GM19023 (cell line): ENCODE data around the gene ROCK1.
A peak's percentile ranks its signal among the peaks of the same experiment; 100 is the strongest.
"Not testable (repeated sequence)": the region's sequence is repeated elsewhere in the genome, so short reads cannot be mapped to it uniquely, and the experiment has no call there.

Experiments
- ATAC-seq: cut with Tn5 transposase; IDR thresholded peaks from one replicate; pipeline ENCODE4 v1.9.1; 2021; ENCODE audit warnings: mild to moderate bottlenecking, moderate library complexity; ENCODE audit not compliant: unreplicated experiment

The ROCK1 gene

DNA sequence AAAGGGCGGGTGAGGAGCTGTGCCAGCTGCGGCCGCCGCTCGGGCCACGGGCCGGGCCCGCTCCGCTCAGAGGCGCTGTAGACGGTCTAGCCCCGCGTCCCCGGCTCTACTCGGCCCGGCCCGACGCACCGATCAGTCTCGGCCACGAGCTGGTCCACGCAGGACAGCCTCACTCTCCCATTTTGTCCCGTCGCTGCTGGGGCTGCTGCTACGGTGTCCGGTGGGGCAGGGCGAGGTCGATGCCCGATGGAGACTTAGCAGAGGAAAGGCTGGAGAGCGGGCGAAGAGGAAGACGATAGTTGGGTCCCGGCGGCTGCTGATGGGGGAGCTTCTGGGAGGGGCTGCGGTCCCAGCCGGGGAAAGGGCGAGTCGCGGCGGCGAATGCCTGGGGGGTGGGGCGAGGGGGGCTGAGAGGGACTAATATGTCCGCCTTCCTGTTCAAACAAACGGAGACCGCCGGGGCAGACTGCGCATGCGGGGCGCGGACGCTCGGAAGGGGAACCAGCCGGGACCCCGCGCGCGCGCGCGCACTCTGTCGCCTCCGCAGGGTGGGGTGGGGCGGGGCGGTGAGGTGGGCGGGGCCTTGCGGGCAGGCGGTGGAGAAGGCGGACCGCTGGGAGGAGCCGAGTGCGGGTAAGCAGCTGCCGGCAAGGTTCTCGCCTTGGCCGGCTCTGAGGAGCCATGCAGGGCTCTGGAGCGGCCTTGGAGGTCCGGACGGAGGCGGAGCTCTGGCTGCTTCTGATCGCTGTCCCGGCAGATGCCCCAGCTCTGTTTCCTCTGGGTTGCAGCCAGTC, at the start of gene ROCK1:
Gene ROCK1, minus strand, starts transcription at position 468 of the 794 bp plus-strand sequence. CDS start 903 bp downstream, outside the sequence.
- peak; percentile 90 for ATAC-seq

DNA sequence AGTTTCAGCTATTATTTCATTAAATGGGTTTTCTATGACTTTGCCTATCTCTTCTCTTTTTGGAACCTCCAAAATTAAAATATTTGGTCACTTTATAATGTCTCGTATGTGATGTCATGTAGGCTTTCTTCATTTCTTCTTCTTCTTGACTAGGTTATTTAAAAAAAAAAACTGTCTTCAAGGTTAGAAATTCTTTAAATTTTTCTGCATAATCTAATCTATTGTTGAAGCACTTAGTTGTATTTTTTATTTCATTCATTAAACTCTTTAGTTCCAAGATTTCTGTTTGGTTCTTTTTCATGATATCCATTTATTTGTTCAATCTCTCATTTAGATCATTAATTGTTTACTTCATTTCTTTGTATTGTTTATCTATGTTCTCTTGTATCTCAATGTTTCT, 43.8 kb upstream of the ROCK1 start:
- no peak for ATAC-seq

DNA sequence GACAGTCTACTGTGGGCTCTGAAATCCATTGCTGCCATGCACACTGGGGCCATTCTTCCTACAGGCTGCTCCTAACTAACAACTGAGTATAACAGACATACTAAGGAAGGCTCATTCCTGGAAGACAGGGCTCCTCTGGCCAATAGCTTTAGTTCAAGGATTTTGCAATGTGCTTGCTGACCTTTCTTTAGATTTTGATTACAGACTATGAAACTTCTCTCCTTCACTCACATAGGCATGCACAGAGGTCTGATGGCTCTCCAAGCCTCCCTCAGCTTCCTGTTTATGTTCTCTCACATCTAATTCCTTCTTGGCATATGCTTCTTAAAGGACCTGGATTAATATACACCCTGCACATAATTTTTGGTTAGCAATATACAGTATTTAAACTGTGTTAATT, 34.4 kb upstream of the ROCK1 start:
- ATAC-seq, result no peak

- no peak for ATAC-seq
Observed at GRCh38 chr18:21145371-21145770, 33.8 kb upstream of the ROCK1 start.

DNA sequence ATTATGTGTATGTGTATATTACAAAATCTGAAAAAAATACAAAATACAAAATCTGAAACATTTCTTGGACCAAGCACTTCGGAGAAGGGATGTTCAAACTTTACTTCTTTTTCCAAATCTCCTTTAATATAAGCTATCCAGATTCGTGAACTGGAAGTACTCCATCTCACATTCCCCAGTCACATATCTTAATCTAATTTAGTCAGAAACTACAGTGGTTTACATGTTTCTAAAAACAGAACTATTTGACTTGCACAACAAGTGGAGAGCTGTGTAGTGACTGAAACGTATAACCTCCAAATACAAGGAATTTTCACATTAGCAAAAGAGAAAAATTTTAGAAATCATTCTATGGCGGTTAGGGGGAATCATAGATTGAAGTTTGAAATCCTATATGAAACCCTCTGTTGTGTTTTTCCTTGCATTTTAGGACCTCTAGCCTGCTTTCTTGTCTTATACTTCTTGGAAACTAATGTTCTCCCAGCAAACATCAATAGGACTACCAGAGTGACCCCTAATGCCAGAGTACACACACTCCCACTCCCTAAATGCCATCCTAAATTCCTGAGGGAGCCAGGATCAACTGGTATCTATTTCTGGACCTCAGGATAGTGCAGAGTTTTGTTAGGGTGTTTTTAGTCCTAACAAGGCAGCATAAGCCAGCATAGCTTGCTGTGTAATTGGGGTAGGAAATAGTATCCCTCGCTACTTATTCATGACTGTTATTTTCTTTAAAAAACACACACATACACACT, 30.2 kb upstream of the ROCK1 start:
- no peak for ATAC-seq

DNA sequence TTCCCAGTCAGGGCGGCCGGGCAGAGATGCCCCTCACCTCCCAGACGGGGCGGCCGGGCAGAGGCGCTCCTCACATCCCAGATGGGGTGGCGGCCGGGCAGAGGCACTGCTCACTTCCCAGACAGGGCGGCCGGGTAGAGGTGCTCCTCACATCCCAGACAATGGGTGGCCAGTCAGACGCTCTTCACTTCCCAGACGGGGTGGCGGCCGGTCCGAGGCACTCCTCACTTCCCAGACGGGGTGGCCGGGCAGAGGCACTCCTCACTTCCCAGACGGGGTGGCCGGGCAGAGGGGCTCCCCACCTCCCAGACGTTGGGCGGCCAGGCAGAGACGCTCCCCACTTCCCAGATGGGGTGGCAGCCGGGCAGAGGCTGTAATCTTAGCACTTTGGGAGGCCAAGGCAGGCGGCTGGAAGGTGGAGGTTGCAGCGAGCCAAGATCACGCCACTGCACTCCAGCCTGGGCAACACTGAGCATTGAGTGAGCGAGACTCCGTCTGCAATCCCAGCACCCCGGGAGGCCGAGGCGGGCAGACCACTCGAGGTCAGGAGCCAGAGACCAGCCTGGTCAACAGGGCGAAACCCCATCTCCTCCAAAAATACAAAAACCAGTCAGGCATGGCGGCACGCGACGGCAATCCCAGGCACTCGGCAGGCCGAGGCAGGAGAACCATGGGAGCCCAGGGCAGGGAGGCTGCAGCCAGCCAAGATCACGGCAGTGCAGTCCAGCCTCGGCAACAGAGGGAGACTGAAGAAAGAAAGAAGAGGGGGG, 26.3 kb upstream of the ROCK1 start:
- ATAC-seq, result not testable (repeated sequence)

- no peak for ATAC-seq
Observed at GRCh38 chr18:21134895-21135294, 23.3 kb upstream of the ROCK1 start.

GRCh38 chr18:21132398-21132918, 20.8 kb upstream of the ROCK1 start:
- ATAC-seq, result no peak

GRCh38 chr18:21131698-21132227, 20.1 kb upstream of the ROCK1 start:
- ATAC-seq, result no peak

GRCh38 chr18:21129566-21130216, 18.1 kb upstream of the ROCK1 start:
- ATAC-seq, result no peak

GRCh38 chr18:21123290-21123926, 11.8 kb upstream of the ROCK1 start:
- no peak for ATAC-seq

- no peak for ATAC-seq
Observed at GRCh38 chr18:21118806-21119205, 7.2 kb upstream of the ROCK1 start.

DNA sequence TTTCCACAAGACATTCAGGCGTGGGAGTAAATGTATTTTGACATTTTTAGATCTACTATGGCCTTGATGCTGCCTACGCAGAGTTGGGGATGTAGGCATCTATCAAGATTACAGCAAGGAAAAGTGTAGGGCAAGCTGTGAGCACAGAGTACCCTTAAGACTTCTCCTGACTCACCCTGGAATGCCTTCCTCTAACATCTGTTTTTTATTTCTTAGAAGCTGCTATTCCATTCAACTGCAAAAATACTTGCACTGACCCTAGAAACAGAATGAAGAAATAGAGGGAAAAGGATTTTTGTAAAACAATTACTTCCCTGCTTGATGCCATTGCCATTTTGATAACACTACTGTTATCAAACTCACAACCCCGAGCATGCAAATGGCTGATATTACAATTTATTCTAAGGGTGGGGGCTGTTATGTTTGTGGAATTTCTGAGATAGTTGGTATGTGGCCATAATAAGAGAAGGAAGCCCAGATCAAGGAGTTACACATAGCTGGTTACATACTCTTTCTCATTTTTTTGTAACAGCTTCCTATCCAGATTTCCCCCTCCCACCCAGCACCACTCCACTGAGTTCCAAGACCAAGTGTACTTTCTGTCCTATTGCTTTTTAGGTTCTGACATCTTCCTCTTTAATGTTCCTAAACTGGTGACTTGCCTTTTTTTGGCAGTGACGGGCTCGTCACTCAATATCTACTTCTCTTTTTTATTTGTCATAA, 6.0 kb upstream of the ROCK1 start:
- no peak for ATAC-seq

GRCh38 chr18:21115519-21116411, 4.2 kb upstream of the ROCK1 start:
- no peak for ATAC-seq

- ATAC-seq, result no peak
Observed at GRCh38 chr18:21112543-21113105, 1.0 kb upstream of the ROCK1 start.

- ATAC-seq, result no peak
Observed at GRCh38 chr18:21112140-21112473, 494 bp upstream of the ROCK1 start.

DNA sequence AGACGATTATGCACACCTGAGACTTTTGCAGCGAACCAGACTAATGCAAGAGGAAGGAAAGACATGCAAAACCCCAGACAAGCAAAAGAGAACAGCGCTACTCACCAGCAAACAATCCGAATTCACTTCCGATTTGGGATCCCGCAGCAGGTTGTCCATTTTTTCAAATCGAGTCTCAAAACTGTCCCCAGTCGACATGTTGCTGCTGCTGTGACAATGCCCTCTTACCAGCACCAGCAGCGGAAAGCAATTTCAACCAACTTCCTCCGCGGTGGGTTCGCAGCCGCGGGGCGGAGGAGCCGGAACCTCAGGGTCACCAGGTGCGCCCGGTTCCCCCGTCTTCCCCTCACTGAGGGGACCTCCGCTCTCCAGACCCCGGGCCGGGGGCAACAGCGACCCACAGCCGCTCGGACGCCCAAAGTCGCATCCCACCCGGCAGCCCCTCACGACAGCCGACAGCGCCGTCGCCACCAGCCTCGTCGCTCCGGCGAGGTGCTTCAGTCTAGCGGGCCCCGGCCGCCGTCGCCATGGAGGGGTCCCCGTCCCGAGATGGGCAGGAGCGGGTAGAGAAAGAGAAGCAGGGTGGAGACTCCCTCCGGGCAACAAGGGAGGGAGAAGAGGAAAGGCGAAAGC, 784 bp downstream of the ROCK1 start:
- ATAC-seq, result peak; percentile 33
